D721Med (cell line): ENCODE measurements around the gene TMCC1.

ENCODE experiments used
- DNase-seq: peaks from one replicate; pipeline ENCODE4 v3.0.0; 2011; ENCODE audit warnings: low spot score; ENCODE audit not compliant: insufficient read length
- FAIRE-seq: peaks from 2 replicates; lab custom pipeline; 2011; peaks lifted over from hg19 to GRCh38; lab: Jason Lieb, UNC
- TF ChIP-seq, protein P1 (sequence below): IDR thresholded peaks from 2 replicates; pipeline ENCODE4 v1.5.1; 2012; ENCODE audit warnings: mild to moderate bottlenecking, control low read depth; ENCODE audit not compliant: insufficient read depth; ENCODE audit errors: missing control alignments

The TMCC1 gene

DNA sequence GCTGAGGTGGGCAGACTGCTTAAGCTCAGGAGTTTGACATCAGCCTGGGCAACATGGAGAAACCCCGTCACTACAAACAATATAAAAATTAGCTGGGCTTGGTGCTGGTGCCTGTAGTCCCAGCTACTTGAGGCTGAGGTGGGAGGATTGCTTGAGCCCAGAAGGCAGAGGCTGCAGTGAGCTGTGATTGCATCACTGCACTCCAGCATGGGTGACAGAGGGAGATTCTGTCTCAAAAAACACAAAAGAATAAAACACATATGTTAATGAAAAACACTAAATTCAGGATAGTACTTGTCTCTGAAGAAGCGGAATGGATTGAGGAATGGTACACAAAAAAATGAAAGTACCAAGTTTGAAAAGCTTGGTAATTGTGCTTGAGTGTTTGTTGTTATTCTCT is 159.1 kb downstream of the TMCC1 start:
- DNase-seq (no peak), FAIRE-seq (no peak)
- TF ChIP-seq, protein P1, sequence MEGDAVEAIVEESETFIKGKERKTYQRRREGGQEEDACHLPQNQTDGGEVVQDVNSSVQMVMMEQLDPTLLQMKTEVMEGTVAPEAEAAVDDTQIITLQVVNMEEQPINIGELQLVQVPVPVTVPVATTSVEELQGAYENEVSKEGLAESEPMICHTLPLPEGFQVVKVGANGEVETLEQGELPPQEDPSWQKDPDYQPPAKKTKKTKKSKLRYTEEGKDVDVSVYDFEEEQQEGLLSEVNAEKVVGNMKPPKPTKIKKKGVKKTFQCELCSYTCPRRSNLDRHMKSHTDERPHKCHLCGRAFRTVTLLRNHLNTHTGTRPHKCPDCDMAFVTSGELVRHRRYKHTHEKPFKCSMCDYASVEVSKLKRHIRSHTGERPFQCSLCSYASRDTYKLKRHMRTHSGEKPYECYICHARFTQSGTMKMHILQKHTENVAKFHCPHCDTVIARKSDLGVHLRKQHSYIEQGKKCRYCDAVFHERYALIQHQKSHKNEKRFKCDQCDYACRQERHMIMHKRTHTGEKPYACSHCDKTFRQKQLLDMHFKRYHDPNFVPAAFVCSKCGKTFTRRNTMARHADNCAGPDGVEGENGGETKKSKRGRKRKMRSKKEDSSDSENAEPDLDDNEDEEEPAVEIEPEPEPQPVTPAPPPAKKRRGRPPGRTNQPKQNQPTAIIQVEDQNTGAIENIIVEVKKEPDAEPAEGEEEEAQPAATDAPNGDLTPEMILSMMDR, result no peak

DNA sequence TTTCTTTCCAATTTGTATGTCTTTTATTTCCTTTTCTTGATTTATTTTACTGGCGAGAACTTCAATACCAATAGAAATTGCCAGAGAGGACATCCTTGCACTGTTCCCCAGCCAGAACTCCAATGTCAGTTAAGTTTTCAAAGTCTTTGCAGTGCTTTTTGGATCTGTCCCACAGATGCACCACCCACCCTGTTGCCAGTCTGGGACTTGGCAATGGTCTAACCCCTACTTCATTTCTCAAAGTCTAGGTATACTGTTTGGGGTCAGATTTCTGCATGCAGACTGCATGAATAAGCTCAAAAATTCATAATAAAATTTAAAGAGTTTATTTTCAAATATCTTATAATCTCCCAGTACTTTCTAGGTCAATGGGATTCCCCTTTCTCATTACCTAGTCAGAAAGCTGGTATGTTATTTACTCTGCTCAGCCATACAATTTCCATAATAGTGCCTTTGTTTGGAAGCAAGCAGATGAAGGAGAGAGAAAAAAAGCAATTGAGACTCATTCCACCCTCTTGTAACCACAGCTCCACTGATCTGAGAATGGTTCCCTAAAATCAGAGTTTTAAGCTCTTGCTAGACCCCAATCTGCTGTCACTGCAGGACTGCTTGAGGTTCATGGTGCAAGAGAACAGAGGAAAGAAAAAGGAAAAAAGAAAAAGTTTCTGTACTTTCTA is 161.2 kb downstream of the TMCC1 start:
- no peak for FAIRE-seq

DNA sequence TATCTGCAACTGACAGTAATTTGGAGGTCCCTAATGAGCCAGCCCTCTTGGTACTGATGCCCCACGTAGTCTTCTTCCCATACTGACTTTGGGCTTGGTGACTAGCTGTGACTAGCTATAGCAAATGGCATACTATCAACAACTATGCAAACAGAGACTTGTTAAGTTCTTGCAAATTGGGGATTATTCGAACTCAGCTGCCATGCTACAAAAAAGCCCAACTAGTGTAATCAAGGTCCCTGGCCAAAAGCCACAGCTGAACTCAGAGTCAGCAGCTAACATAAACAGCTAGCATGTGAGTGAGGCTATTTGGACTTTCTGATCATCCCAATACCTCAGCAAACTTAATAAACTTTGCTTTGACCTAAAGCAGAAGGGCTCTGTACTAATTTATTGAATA is 165.8 kb downstream of the TMCC1 start:
- TF ChIP-seq, protein P1, result no peak
- no peak for DNase-seq
- FAIRE-seq, result no peak

More for the DNA sequence above, 161.2 kb downstream of the TMCC1 start:
- TF ChIP-seq, protein P1, result no peak
- DNase-seq, result no peak

DNA sequence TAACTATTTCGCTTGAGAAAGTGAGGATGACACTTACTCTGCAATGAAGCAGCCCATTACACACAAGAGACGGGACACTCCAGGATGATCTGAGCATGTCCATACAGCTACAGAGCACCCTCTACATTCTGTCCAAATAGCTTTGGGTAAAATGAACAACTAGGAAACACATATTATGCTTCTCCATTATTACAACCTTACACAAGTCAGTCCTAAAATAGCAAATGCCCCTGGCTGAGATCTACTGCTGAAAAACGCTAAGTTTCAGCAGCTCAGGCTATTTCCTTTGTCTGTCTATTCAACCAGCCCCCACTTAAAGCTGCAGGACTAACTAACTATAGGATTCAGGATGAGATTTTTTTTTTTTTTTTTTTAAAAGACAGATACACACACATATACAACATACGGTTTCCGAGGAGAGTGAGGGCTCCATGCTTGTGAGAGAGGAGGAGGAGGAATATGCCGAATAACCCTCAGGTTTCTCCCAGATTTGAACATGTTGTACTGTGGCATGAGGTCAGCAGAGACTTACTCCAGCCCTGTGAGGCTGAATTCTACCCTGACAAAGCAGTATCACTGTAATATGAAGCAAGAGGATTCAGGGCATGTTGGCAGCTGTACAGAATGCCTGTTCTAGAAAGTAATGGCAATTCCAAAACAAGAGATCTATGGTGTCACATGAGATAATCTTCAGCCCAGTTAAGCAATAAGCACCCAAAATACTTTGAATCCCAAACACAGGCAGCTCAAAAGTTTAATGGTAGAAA is 169.8 kb downstream of the TMCC1 start:
- TF ChIP-seq, protein P1, result no peak
- FAIRE-seq (no peak), DNase-seq (no peak)

DNA sequence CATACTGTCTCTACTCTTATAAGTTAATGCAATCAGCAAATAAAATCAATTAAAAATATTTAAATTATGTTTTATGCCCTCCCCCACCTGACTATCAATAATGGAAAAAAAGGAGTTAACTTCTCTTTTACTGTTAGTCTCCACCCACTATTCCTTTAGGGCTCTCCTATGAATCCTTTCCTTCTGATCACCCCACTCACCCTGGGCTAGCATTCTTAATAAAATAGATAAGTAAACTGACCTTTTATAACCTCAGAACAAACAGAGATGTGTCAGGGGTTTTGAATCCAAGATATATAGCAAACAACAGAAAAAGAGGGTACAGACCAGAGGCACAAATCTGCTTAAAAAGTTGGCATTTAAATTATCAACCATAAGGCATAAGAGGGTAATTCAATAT is 171.0 kb downstream of the TMCC1 start:
- no peak for FAIRE-seq
- DNase-seq, result no peak
- TF ChIP-seq, protein P1, result no peak

DNA sequence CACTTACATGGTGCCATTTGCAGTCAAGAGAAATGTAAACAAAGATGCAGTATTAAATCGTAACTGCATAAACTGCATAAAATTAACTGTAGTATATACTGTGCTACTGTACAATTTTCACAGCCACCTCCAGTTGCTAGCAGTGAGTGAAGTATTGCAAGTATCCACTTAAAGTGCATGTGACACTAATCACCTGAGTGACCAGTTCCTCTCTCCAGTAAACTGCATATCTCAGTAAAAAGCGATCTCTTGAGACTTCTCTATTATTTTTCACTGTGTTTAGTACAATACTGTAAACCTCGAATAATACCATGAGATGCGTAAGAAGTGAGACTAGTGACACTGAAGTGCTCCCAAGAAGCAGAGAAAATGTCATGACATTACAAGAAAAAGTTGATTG is 175.3 kb downstream of the TMCC1 start:
- DNase-seq, result no peak
- TF ChIP-seq, protein P1, result no peak
- no peak for FAIRE-seq

DNA sequence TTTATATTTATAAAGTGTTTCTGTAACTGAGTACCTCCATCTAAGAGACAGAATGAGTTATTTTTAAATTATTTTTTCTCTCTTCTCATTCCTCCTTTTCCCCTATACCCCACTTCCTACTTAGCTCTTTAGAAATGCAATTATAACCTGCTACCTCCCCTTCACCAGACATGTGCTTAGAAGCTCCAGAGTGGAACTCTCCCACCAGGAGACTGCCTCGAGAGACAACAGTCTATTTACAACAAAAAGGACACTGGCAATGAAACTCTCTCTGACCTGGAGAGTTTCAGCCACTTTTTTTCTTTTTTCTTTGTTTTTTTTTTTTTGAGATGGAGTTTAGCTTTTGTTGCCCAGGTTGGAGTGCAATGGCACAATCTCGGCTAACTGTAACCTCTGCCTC is 177.7 kb downstream of the TMCC1 start:
- TF ChIP-seq, protein P1, result no peak
- FAIRE-seq, result no peak
- DNase-seq, result no peak
